ENCODE data around the gene UVSSA.
"Not testable (repeated sequence)": the region's sequence is repeated elsewhere in the genome, so short reads cannot be mapped to it uniquely, and the experiment has no call there.

Gene UVSSA

DNA sequence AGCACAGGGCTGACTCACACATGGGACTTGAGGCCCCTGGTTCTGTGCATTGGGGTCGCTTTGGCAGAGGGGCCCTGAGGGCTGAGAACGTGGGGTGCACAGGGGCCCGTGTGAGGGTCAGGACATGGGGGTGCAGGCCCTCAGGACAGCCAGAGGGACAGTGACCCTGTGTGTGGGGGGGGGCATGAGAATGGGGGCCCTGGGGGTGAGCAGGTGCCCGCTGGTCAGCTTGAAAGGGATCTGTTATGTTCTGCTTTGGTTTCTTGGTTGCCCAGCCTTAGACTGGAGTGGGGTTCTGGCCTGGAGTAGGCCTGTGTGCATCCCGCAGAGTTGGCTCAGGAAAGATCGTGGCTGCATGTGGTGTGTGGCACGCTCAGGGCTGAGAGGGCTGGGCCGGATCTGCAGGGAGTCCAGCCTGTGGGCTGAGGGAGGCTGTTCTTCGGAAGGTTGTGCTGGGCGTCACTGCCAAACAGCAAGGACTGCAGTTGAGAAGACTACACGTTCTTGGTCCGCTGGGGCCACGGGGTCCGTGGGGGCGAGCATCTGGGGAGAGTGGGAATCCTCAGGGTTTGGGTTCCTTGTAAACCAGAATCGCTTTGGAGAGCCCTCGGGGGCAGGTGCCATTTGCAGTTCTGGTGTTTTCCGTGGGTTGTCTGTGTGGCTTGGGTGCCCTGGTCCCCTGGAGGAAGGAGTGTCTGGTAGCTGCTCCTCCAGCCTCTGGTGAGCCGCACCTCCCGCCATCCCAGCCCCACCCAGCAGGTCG is 15.2 kb upstream of the UVSSA start:
- no peak for DNase-seq (ENCODE audit: low read depth in 2 of 2)

DNA sequence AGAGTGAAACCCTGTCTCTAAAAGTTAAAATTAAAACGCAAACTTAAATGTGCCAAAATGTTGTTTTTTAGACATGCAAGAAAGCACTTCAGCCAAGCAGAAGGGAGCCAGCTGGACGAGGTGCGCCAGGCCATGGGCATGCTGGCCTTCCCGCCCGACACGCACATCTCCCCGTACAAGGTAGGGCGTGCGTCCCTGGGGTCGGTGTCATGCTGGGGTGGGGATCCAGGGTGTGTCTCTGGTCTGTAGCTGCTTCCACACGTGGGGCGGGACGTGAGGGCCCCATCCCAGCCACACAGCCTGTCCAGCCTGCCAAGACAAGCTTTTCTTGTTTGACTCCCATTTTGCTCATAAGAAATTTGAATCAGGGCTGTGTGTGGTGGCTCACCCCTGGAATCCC is 14.3 kb upstream of the UVSSA start:
- DNase-seq (ENCODE audit: low read depth in 2 of 2), result no peak

DNA sequence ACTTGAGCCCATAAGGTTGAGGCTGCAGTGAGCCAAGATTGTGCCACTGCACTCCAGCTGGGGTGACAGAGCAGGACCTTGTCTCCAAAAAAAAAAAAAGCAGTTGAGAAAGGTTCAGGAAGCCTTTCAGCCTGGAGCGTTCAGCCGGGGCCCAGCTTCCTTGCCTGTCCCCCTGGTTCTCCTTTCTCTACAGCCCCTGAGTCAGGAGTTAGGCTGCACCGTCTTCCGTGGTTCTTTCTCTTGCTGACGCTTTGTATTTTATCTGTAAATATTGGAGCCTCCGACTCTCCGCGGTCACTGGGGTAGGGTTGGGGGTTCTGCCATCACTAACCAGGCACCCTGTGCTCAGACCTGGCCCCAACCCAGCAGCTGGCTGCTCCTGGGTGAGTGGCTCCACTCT is 13.8 kb upstream of the UVSSA start:
- DNase-seq (ENCODE audit: low read depth in 2 of 2), result no peak

DNA sequence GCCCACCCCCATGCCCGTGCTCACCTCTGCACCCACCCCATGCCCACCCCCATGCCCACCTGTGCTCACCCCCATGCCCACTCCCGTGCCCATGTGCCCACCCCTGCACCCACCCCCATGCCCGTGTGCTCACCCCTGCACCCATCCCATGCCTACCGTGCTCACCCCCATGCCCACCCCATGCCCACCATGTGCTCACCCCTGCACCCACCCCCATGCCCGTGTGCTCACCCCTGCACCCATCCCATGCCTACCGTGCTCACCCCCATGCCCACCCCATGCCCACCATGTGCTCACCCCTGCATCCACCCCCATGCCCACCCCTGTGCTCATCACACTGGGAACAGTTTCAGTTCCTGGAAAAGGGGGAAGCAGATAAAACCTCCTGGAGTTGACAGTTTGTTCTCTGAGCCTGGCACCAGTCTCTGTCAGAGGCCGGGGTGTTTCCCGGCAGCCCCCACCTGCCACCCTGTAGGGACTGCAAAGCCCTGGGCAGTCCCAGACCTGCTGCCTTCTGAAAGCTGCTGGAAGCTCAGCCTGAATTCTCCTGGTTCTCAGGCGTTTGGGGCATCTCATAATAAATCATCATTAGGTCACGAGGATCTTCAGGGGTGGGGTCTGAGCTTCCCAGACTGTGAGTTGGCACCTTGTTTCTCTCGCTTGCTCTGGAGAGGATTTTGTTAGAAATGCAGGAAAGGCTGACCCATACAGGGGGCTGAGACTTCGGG is 13.0 kb upstream of the UVSSA start:
- DNase-seq (ENCODE audit: low read depth in 2 of 2), result not testable (repeated sequence)

DNA sequence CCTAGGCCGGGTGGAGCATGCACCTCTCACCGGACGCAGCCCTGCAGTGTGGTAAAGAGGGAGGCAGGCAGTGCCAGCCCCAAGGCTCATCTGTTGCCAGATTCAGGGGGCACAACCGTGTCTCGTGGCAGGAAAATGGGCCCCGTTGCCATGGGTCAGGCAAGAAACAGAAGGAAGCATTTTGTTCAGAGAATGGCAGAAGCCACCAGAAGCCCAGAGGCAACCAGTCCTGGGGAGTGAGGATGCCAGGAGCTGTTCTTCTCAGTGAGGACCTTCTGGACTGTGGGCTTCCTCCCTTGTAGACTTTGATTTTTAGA is 12.5 kb upstream of the UVSSA start:
- no peak for DNase-seq (ENCODE audit: low read depth in 2 of 2)

DNA sequence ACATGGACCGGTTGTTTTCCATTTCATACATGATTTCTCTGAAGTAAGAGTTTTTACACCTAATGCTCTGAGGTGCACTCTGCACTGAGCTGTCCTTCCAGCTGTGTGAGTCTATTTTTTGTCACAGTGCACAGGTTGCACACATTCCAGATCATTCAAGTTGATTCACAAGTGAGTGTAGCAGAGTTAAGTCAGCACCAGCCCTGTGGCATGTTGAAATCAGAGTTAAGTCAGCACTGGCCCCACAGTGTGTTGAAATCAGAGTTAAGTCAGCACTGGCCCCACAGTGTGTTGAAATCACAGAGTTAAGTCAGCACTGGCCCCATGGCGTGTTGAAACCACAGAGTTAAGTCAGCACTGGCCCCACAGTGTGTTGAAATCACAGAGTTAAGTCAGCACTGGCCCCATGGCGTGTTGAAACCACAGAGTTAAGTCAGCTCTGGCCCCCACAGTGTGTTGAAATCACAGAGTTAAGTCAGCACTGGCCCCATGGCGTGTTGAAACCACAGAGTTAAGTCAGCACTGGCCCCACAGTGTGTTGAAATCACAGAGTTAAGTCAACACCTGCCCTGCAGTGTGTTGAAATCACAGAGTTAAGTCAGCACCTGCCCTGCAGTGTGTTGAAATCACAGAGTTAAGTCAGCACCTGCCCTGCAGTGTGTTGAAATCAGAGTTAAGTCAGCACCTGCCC is 11.7 kb upstream of the UVSSA start:
- not testable (repeated sequence) for DNase-seq (ENCODE audit: low read depth in 2 of 2)

DNA sequence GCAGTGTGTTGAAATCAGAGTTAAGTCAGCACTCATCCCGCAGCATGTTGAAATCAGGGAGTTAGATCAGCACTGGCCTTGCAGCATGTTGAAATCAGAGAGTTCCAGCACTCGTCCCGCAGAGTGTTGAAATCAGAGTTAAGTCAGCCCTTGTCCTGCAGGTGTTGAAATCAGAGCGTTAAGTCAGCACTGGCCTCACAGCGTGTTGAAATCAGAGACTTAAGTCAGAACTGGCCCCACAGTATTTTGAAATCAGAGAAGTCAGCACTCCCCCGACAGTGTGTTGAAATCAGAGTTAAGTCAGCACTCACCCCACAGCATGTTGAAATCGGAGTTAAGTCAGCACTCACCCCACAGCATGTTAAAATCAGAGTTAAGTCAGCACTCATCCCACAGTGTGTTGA is 10.9 kb upstream of the UVSSA start:
- DNase-seq (ENCODE audit: low read depth in 2 of 2), result no peak

DNA sequence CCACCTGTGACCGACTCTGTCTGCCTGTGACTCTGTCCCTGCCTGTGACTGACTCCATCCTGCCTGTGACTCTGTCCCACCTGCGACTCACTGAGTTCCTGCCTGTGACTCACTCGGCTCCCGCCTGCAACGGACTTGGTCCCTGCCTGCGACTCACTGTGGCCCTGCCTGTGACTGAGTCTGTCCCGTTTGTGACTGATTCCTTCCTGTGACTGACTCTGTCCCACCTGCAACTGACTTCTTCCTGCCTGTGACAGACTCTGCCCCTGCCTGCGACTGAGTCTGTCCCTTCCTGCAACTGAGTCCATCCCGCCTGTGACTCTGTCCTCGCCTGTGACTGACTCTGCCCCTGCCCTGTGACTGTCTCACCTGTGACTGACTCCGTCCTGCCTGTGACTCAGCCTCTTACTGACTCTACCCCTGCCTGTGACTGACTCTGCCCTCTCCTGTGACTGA is 9.6 kb upstream of the UVSSA start:
- peak; percentile 36 to 53 for DNase-seq (ENCODE audit: low read depth in 2 of 2)

DNA sequence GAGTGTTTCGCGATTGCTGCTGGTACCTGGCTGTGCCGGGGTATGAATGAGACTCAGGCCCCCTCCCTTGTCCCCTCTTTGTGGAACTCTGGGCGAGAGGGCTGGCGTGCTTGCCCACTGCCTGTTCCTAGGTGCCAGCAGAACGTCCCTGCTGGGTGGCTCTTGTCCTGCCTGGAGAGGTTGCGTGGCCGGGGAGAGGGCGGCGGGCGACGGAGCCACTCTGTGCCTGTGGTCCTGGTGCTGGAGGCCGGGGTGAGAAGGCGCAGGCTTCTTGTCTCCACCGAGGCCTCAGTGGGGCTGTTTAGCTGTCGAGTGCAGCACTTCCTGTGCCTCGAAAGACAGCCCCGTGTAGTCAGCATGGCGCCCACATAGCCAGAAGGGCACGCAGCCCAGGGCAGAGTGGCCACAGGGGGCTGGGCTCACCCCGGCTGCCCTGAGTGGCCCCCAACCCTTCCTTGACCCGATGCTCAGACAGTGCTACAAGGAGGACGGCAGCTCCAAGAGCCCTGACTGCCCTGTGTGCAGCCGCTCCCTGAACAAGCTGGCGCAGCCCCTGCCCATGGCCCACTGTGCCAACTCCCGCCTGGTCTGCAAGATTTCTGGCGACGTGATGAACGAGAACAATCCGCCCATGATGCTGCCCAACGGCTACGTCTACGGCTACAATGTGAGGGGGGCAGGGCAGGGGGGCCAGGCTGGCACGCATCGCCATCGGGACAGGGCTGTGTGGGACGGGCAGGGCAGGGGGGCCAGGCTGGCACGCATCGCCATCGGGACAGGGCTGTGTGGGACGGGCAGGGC is 8.9 kb upstream of the UVSSA start:
- DNase-seq (ENCODE audit: low read depth in 2 of 2), result no peak

DNA sequence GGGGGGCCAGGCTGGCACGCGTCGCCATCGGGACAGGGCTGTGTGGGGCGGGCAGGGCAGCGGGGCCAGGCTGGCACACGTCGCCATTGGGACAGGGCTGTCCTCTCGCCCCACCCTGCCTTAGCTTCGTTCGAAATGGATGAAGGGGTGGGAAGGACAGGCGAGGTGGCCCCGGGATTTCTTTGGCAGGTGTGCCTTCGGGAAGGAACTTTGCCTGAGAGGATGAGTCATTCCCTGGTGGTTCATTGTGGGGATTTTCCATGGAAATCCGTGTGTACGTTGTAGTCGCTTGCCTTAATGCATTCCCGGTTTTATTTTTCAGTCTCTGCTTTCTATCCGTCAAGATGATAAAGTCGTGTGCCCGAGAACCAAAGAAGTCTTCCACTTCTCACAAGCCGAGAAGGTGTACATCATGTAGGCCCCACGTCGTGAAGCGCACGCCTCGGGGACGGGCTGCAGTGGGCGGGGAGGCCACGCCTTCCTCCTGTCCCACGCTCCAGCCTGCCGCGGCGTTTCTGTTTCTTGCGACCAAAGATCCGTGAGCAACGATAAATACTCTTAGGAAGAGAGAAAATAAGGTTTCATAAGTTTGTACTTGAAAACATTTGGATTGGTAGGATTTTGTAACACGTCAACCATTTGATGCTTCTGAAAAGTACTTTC is 8.1 kb upstream of the UVSSA start:
- DNase-seq (ENCODE audit: low read depth in 2 of 2), result no peak

DNA sequence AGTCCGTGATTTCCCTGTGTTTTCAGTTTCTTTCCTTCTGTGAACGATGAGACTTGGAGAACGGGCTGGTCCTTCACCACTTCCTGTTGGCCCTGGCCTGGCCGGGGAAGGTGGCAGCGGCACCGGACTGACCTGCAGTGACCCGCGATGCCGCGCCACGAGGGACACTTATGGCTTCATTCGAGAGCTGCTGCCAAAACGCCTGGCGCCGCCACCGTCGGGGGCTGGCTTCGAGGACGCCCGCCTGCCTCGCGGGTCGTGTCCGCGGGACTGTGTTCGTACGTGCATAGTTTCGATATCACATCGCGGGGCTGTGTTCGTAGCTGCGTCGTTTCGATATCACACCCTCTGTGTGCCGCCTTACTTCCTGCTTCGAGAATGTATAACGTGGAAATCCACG is 7.5 kb upstream of the UVSSA start:
- no peak for DNase-seq (ENCODE audit: low read depth in 2 of 2)

DNA sequence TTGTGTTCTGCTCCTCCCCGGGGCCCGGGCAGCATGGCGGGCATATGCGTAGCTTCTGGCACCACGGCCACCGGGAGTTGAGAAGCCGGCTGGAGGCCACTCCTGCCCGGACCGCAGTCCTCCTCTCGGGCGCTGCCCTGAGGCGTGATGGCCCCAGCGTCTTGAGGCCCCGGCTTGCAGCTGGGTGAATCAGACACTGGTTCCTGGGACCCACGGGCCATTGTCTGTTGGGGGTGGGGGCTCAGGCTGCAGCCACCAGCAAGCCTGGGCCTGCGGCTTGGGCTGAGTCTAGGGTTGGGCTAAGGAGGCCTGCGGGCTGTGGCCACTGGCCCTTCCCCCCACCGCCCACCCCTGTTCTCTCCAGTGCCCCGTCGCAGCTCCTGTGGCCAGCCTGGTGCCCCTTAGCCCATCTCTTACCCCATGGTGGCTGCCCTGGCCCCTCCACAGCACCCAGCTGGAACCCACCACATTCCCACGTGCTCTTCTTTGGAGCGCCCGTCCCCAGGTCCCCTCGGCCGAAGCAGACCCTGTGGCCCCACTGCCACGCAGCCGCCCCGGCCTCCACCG is 6.7 kb upstream of the UVSSA start:
- no peak for DNase-seq (ENCODE audit: low read depth in 2 of 2)

DNA sequence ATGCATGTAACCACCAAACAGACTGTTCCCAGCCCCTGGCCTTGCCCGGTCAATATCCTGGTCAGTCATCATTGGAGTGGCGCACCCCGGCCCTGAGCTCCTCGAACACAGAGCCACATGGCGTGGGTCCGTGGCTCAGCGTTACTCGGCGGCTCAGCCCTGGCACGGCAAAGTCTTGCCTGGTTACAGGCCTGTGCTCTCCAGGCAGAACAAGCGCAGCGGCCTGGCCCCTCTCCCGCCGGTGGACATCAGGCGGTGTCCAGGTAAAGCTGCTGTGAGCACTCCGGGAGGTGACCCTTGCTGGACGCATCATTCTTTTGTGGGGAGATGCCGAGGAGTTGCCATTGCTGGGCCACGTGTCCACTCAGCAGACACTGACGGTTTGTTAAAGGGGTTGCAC is 6.1 kb upstream of the UVSSA start:
- DNase-seq (ENCODE audit: low read depth in 2 of 2), result no peak

DNA sequence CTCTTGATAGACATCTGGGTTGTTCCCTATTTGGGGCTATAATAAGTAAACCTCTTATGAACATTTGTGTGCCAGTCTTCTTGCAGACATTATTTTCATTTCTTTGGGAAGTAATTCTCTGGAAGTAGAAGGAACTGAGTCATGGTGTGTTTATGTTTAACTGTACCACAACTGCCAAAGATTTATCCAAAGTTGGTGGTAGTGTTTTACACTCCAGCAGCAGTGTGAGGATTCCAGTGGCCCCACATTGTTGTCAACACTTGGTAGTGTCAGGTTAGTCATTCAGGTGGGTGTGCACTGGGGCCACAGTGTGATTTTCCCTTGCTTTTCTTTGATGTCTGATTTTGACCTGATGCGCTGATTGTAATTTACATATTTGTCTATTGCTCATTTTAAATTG is 5.0 kb upstream of the UVSSA start:
- DNase-seq (ENCODE audit: low read depth in 2 of 2), result no peak

DNA sequence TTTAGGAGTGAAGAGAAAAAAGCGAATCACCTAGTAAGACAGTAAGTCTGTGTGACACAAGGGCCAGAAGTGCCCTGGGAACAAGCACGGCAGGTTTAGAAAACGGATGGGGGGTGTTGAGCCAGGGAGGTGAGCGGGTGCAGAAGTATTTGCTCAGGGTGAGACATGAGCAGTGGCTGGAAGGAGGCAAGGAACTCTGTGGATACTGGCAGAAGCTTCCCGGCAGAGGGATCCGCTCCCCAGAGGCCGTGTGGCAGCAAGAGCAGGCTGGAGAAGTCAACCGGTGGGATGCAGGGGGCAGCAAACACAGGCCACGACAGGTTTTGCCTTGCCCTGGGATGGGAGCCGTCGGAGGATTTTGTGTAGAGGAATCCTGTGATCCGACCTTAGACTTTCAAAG is 2.3 kb upstream of the UVSSA start:
- DNase-seq (ENCODE audit: low read depth in 2 of 2), result no peak

DNA sequence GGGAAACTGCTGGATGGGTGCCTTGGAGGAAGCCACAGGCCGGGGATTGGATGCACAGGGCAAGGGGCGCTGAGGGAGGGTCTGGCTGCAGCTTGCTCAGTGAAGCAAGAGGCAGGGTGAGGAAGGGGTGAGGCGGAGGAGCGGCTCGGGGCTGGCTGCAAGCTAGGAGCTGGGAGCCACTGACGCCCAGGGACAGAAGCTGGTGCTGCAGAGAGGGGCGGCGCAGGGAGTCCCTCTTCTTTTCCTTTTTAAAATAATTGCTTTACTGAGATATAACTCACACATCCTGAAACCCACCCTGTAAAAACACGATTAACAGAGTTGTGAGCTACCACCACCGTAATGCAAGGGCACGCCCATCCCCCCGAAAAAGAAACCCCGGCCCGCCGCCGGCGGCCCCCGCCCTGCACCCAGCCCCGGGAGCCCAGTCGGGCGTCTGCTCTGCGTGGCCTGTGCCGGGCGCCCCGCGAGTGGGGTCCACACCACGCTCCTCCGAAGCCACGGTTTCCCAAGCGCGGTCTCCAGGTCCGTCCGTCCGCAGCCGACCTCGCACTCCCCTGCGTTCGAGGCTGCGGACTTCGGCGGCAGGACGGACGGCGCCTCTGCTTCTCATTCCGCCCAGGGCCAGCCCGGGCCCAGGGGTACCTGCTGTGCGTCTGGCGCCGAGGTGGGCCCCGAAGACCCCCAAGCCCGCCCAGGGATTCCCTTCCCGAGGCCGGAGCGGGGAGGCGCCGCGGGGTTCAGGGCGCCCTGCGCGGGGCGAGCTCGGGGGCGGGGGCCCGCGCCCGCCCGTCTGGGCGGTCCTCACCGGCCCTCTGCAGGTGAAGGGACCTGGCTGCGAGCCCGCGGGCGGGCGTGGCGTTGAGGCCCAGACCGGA is 866 bp upstream of the UVSSA start:
- peak; percentile 23 to 42 for DNase-seq (ENCODE audit: low read depth in 2 of 2)

DNA sequence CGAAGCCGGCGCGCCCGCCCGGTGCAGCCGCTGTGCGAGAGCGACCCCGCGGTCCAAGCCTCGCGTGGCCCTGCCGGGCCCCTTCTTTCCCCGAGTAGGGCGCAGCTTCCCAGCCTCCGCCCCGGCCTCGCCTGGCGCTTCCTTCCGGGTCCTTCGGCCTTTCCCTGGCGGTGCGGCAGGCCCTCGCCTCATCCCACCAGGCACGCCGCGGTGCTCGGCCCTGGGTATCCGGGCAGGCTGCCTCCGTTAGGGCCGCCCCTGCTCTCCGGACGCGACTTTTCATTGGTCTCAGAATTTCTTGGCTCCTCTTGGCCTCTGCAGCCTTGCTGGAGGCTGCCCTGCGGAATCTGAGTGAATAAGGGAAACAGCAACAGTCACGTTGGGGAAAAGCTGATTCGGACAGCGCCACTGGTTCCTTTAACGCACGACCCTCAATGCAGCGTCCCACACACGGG is 429 bp downstream of the UVSSA start:
- DNase-seq (ENCODE audit: low read depth in 2 of 2), result peak; percentile 12 to 37

DNA sequence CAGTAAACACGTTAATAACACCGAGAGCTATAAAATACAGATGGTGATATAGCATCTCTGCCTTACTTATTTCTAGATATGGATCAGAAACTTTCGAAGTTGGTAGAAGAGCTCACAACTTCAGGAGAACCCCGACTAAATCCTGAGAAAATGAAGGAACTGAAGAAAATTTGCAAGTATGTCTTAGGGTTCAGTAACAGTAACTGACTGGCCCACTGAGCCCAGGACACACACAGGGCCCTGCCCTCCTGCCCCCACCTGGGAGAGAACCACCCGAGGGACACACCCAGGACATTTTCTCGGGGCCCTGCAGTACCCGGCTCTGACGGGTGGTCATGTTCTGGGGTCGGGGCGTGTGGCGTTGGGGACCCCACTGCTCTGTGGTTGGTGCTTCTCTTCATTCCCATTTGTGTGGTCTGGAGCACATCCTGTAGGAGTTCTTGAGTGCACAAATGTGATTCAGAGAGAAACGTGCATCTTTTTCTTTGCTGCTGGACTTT is 1.1 kb downstream of the UVSSA start:
- no peak for DNase-seq (ENCODE audit: low read depth in 2 of 2)

DNA sequence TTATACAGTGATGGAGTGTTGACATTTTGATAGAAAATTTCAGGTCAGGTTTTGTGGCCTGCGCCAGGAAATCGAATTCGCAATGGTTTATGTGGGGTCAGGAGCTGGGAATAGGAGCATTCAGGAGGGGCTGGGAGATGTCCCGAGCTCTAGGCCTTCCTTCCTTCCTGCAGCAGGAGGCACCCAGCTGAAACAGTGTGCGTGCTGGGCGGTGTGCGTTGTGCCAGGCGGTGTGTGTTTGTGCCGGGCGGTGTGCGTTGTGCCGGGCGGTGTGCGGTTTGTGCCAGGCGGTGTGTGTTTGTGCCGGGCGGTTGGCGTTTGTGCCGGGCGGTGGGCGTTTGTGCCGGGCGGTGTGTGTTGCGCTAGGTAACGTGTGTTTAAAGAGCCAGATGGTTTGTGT is 1.7 kb downstream of the UVSSA start:
- no peak for DNase-seq (ENCODE audit: low read depth in 2 of 2)

Measured in stimulated activated CD4-positive, alpha-beta T cell treated with anti-CD3 and anti-CD28 coated beads, Interleukin-1b, Interleukin-23, amount 100 ng/mL, for 4 hours (primary cell).